Astrocyte of the spinal cord (primary cell): ENCODE measurements around the gene ALDH5A1.

ENCODE experiments used
- DNase-seq: peaks from one replicate; pipeline ENCODE4 v3.0.0; 2011; ENCODE audit warnings: low read depth, low spot score
- H3K4me3 ChIP-seq: 2 replicates; pipeline ENCODE4 v1.5.1; 2011; ENCODE audit warnings: low read depth, mild to moderate bottlenecking, low read length, moderate library complexity
- in situ Hi-C: cut with HindIII; loops from 2 replicates; pipeline ENCODE4 v1.10.0; 2017; ENCODE audit warnings: low sequenced_read_pairs
- TF ChIP-seq, protein P1 (sequence below): IDR thresholded peaks from 2 replicates; pipeline ENCODE4 v1.5.1; 2012; ENCODE audit warnings: low read depth, mild to moderate bottlenecking, low read length, inconsistent platforms

The ALDH5A1 gene

GRCh38 chr6:24545183-24545582 lies 50.4 kb downstream of the ALDH5A1 start:
- no peak for DNase-seq
- in situ Hi-C loops: no loop called here
- TF ChIP-seq, protein P1, sequence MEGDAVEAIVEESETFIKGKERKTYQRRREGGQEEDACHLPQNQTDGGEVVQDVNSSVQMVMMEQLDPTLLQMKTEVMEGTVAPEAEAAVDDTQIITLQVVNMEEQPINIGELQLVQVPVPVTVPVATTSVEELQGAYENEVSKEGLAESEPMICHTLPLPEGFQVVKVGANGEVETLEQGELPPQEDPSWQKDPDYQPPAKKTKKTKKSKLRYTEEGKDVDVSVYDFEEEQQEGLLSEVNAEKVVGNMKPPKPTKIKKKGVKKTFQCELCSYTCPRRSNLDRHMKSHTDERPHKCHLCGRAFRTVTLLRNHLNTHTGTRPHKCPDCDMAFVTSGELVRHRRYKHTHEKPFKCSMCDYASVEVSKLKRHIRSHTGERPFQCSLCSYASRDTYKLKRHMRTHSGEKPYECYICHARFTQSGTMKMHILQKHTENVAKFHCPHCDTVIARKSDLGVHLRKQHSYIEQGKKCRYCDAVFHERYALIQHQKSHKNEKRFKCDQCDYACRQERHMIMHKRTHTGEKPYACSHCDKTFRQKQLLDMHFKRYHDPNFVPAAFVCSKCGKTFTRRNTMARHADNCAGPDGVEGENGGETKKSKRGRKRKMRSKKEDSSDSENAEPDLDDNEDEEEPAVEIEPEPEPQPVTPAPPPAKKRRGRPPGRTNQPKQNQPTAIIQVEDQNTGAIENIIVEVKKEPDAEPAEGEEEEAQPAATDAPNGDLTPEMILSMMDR: no peak
- no peak overlapping the region for H3K4me3 ChIP-seq

- DNase-seq: no peak
- TF ChIP-seq, protein P1: no peak
- in situ Hi-C loops: no loop called here
- no peak overlapping the region for H3K4me3 ChIP-seq
Measured at GRCh38 chr6:24545691-24546090, 50.9 kb downstream of the ALDH5A1 start.

DNA sequence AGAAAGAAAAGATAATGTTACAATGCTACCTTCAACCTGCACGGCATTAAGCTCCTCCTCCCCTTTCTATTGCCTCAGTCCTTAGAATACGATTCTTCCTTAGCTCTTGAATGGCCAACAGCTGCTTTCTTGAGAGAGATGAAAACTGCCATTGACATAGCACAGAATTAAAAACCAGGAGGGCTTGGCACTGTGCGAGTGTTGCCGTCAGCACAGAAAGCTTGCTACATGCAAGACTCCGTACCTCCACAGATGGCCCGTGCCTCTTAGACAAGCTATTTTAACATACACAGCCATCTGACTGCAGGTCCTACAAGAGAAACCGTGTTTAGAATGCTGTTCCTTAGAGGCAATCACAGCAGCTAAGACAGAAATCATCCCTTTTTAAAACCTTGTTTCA lies 51.7 kb downstream of the ALDH5A1 start:
- TF ChIP-seq, protein P1: no peak
- H3K4me3 ChIP-seq: no peak overlapping the region
- in situ Hi-C loops: no loop called here
- no peak for DNase-seq

DNA sequence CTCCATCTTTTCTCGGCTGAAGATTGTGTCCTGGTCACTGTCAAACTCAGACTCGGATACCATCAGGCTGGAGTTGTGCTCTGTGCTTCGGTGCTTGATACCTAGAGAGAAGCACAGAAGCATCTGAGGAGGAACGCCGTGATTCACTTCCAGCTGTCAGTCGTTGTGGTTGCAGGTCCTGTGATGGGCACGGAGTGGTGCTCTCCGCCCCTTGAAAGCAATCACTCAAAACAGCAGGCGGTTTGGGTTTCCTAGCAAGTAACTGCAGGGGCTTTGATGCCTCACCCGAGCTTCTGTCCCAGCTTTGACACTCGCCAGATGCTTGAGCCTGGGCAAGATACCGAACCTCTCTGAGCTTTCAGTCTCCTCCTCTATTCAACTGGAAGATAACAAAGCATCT lies 52.5 kb downstream of the ALDH5A1 start:
- no peak overlapping the region for H3K4me3 ChIP-seq
- no peak for DNase-seq
- TF ChIP-seq, protein P1: no peak
- in situ Hi-C loops: no loop called here

- DNase-seq: no peak
- H3K4me3 ChIP-seq: no peak overlapping the region
- in situ Hi-C loops: no loop called here
- TF ChIP-seq, protein P1: no peak
Measured at GRCh38 chr6:24549158-24549557, 54.4 kb downstream of the ALDH5A1 start.

DNA sequence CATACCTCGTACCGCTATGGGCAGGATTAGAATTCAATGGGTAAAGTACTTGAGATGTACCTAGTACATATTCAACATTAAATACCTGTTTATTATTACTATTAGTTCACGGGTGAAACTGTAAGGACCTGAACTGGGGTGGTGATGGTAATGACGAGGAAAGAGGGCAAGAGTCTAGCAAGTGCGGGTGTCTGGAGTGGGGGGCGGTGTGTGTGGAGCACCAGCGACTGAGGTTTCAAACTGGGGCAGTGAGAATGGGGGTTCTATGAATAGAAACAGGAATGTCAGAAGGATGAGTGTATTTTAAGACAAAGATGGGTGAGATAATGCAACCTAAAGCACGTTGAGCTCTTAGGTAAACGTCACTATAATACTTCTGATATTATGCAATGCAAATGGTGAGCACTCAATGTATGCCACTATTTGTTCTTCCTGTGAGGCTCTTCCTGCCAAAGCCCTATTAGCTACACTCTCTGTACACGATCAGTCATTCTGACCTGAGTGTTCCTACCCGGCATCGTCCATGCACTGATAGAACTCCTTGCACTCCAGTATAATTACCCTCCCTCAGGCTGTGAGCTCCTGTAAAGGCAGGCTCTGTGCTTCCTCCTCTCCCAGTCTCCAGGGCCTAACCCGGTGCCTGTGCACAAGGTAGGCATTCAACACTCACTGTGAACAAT lies 55.0 kb downstream of the ALDH5A1 start:
- no peak for DNase-seq
- no peak overlapping the region for H3K4me3 ChIP-seq
- in situ Hi-C loops: no loop called here
- TF ChIP-seq, protein P1: no peak

DNA sequence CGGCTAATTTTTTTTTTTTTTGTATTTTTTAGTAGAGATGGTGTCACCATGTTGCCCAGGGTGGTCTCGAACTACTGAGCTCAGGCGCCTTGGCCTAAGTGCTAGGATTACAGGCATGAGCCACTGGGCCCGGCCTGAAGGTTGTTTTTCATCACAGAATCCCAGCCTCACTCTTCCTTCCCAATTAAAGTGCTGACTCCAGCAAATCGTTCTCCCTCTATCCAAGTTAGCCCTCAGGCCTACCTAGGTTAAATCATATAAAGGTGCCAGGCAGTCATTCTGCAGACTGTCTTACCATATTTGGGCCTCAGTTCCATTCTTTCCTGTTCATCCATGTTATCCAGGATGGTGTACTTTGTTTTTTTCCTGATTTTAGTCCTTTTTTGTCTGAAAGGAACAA lies 56.4 kb downstream of the ALDH5A1 start:
- in situ Hi-C loops: no loop called here
- TF ChIP-seq, protein P1: no peak

More for the DNA sequence above, 56.4 kb downstream of the ALDH5A1 start:
- no peak for DNase-seq
- no peak overlapping the region for H3K4me3 ChIP-seq
